ENCODE data around the gene THBS1. TPM values are rescaled to one million over a fixed set of nuclear protein-coding genes. Genes with fewer than 3 reads are reported as not detected.

THBS1 gene
- total and polyA plus RNA-seq, 12 donors: 21.9 to 709 (median 271) TPM

DNA sequence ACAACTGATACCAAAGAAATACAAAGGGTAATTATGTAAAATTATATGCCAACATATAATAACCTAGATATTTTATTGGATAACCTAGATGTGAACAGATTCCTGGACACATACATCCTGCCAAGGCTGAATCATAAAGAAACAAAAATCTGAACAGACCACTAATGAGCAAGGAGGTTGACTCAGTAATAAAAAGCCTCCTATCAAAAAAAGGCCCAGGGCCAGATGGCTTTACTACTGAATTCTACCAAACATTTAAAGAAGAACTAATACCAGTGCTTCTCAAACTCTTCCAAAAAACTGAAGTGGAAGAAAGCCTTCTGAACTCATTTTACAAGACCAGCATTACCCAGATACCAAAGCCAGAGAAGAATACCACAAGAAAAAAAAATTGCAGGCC lies 32.4 kb downstream of the THBS1 start:
- no peak overlapping the region for H3K27ac ChIP-seq
- H3K4me3 ChIP-seq: no peak overlapping the region
- DNase-seq: no peak
- intact Hi-C loops (cut with DNase I): no loop called here
- H3K27me3 ChIP-seq: no peaks in the 10 kb centered on the region
- H3K4me1 ChIP-seq (replicated peaks in 1 of 2): no peaks in the 10 kb centered on the region
- no peaks in the 10 kb centered on the region for H3K36me3 ChIP-seq (replicated peaks in 1 of 2)
- peaks cover 0 to 23% (median 0%) of the 10 kb centered on the region in 3 donors for H3K9me3 ChIP-seq (replicated peaks in 1 of 3)
- TF ChIP-seq POLR2A (IDR thresholded peaks at IDR 0.05) (no peak), CTCF (IDR thresholded peaks at IDR 0.05) (no peak)

GRCh38 chr15:39613861-39614260 lies 33.0 kb downstream of the THBS1 start:
- DNase-seq: no peak
- H3K27me3 ChIP-seq: no peaks in the 10 kb centered on the region
- intact Hi-C loops (cut with DNase I): no loop called here
- TF ChIP-seq CTCF (IDR thresholded peaks at IDR 0.05): no peak
- TF ChIP-seq POLR2A (IDR thresholded peaks at IDR 0.05): no peak
- peaks cover 0 to 23% (median 0%) of the 10 kb centered on the region in 3 donors for H3K9me3 ChIP-seq (replicated peaks in 1 of 3)
- no peaks in the 10 kb centered on the region for H3K36me3 ChIP-seq (replicated peaks in 1 of 2)
- H3K4me3 ChIP-seq: no peak overlapping the region
- no peaks in the 10 kb centered on the region for H3K4me1 ChIP-seq (replicated peaks in 1 of 2)
- WGBS, 4 donors: 62 to 84% (median 80%) methylated on average over 2 of the region's 2 CpGs
- H3K27ac ChIP-seq: no peak overlapping the region

DNA sequence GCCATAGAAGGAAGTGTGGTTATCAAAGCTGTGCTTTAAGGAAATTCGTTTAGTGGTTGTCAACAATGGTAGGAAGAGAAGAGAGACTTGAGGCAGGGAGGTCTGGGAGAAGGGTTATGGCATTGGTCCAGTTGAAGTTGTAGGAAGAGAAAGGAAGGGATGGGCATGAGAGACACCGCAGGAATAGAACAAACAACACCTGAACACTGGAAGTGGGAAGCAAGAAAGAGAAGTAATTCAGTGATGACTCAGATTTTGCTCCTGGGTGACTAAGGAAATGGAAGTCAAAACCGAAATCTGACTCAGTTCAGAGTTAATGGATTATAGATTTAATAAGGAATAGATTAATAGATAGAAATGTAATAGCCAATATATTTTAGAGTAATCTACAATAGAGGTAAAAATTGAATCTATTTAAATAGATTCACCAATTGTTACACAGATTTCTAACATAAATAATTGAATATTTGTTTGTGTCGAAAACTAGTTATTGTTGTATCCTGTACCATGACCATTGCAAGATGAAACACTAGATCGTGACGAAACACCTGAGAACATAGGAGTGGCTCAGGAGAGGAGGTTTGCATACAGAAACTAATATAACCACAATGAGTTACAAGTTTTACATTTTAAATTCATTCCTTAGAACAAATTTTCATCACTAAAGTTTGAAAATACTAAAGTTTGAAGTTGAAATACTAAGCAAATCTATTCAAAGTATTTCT lies 36.0 kb downstream of the THBS1 start:
- Histone ChIP-seq H3K36me3 (replicated peaks in 1 of 2) (no peaks in the 10 kb centered on the region), H3K9me3 (replicated peaks in 1 of 3) (peaks cover 0 to 15% (median 0%) of the 10 kb centered on the region in 3 donors), H3K27ac (no peak overlapping the region), H3K27me3 (no peaks in the 10 kb centered on the region), H3K4me1 (replicated peaks in 1 of 2) (no peaks in the 10 kb centered on the region), H3K4me3 (no peak overlapping the region)
- no peak for DNase-seq
- TF ChIP-seq CTCF (IDR thresholded peaks at IDR 0.05) (no peak), POLR2A (IDR thresholded peaks at IDR 0.05) (no peak)
- 70 to 78% (median 74%) methylated on average over 6 of the region's 6 CpGs for WGBS, 4 donors
- intact Hi-C loops (cut with DNase I): no loop called here

- intact Hi-C loops (cut with DNase I): no loop called here
These were observed 37.4 kb downstream of the THBS1 start for GRCh38 chr15:39618063-39618823.

More at GRCh38 chr15:39618063-39618823, 37.4 kb downstream of the THBS1 start:
- H3K27me3 ChIP-seq: no peaks in the 10 kb centered on the region
- no peak overlapping the region for H3K4me3 ChIP-seq
- peaks cover 0 to 5% (median 0%) of the 10 kb centered on the region in 3 donors for H3K9me3 ChIP-seq (replicated peaks in 1 of 3)
- no peak for TF ChIP-seq POLR2A (IDR thresholded peaks at IDR 0.05)
- TF ChIP-seq CTCF (IDR thresholded peaks at IDR 0.05): no peak
- no peaks in the 10 kb centered on the region for H3K36me3 ChIP-seq (replicated peaks in 1 of 2)
- no peaks in the 10 kb centered on the region for H3K4me1 ChIP-seq (replicated peaks in 1 of 2)
- 74 to 85% (median 76%) methylated on average over 3 of the region's 3 CpGs for WGBS, 4 donors
- no peak for DNase-seq
- H3K27ac ChIP-seq: no peak overlapping the region

All from adrenal gland (tissue), 12 donors.